Activated gamma-delta T cell treated with anti-CD3 and anti-CD28 coated beads, Interleukin-2, amount 50 U/mL, for 16 hours (primary cell): ENCODE measurements around the gene OPCML.

ENCODE experiments used
- DNase-seq: peaks from one replicate; pipeline ENCODE4 v3.0.0-alpha.2; 2020; ENCODE audit warnings: low read depth

The OPCML gene

DNA sequence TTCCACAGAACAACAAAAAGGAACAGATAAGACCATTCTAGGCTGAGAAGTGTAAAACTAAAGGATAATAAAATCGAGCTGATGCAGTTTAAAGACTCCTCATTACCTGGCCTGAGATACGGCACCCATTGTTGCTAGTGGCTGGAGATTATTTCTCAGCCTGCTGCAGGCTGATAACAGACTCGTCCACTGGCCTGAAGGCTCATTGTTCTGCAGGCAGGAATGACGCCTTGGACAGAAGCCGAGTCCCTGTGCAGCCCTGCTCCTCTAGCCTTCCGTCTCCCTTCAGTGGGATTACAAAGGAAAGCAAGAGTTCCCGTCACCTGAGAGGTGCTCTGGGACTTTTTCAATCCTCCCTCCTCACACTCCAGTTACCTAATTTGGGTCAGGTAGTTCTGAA lies 1065.3 kb downstream of the OPCML start:
- DNase-seq, result no peak

GRCh38 chr11:132464939-132465338 lies 1067.4 kb downstream of the OPCML start:
- DNase-seq, result no peak

DNA sequence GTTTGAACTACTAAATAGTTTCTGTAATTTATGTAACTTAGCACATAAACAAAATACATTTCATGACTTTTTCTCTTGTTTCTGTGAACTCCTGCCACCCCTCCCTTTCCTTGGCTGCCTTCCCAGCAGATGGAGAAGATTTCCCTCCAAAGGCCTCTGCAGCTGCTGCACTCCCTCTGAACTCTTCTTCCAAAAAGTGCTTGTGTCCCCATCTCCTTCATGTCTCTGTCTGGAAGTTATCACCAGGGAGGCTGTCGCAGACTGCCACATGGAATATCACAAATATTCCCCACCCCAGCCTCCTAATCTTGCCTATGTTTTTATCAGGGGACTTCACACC lies 1068.3 kb downstream of the OPCML start:
- no peak for DNase-seq

- DNase-seq, result no peak
Observed at GRCh38 chr11:132463295-132464002, 1068.9 kb downstream of the OPCML start.

DNA sequence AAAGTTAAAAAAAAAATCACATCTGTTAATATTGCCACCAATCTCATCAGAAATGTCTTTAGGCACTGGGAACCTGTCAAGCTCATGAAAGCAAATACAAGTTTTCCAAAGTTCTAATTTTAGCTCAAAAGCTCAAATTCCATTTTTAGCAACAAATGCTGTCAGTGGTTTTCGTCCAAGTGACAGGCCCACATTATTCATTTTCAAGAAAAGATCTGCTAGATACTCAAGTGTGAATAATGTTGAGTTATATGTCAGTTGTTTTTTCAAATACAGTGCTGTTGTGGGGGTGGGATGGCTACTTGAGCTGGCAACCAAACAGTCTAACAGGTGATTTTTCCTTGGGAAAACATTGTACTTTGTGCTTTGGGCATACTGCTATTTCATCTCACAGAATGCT lies 1072.6 kb downstream of the OPCML start:
- DNase-seq, result no peak

DNA sequence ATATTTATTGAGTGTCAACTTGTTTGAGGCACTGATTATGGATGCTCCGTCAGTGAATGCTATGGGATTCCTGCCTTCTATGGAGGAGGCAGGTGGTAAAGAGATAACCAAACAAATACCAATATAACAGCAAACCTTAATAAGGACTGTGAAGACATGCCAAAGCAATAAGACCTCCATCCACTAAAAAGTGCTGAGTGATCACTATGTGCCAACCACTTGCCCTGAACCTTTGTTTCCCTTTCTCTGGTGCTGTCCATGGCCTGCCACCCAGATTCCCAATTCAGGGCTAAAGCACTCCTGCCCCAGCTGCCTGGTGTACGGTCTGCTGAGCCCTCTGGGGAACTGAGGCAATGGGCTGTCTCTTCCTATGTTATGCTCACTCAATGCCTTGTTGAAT lies 1074.9 kb downstream of the OPCML start:
- DNase-seq, result no peak

DNA sequence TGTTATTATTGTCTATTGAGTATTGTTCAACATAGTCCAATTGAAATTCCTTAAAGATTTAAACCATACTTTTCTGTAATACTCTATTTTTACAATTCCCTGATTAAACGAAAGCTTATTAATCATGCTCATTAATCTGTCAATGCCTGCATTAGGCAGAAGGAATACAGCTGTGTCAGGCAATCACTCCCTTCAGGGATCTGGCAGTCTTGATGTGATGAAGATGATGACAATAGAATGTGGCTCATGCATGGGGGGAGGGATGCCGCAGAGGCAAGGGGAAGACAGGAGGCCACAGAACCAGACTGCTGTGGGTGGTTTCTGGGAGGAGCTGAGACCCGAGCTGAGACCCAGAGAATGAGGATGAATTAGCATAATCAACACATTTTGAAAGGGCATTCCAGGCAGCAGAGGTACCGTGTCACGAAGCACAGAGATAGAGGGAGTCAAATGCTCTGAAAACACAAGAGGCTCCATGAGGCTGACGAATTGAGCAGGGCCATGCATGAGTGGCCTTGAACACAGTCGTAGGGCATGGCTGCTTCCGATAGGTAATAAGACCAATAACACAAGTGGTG lies 1075.5 kb downstream of the OPCML start:
- no peak for DNase-seq

DNA sequence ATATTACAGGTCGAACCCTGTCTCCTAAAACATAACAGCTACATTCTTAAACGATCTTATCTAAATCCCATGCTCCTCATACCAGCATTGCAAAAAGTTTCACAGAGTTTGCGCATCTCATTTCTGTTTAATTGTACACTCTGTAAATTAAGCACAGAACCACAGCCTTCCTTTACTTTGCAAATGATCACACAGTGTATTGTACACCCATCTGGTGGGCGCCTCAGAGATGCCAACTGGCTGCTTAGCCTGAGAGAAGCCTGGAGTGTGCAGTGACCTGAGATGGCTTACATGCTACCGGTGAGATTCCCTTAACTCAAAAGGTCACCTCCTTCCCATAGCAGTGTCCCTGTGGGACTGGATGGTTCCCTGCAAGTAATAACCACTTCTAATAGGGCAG lies 1077.3 kb downstream of the OPCML start:
- no peak for DNase-seq

DNA sequence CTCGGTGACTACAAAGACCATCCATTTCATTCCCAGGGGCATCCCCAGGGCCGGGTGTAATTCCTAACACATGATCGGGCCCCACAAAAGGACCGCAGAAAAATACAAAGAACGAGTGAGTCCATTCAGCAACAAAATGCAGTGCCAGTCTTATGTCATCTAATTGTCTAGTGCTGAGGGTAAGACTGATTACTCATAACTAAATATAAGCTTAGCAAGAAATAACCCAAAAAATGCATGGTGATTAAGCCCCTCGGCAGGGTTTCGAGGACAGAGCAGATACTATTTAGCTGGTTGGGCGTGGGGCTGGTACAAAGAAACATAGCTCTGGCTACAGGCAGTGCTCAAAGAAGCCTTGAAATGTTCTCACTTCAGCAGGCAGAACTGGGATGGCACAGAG lies 1078.9 kb downstream of the OPCML start:
- DNase-seq, result no peak

- DNase-seq, result no peak
Observed at GRCh38 chr11:132452616-132453015, 1079.7 kb downstream of the OPCML start.

- DNase-seq, result no peak
Observed at GRCh38 chr11:132451942-132452601, 1080.2 kb downstream of the OPCML start.

DNA sequence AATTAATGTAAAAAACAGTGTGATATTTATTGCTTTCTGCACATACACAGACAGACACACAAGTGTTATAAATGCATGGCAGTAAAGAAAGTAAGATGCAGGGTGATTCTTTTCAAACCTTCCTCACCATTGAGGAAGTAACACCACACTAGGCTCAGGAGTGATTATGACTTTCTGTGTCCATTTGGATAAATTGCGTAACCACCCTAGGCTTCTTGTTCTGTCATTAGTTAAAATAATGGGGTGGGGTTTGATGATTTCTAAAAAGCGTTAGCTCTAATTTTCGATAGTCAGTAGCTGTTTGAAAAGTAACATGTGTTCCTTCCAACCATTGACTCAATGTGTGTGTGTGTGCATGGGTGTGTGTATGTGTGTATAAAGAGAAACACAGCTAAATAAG lies 1081.7 kb downstream of the OPCML start:
- no peak for DNase-seq

DNA sequence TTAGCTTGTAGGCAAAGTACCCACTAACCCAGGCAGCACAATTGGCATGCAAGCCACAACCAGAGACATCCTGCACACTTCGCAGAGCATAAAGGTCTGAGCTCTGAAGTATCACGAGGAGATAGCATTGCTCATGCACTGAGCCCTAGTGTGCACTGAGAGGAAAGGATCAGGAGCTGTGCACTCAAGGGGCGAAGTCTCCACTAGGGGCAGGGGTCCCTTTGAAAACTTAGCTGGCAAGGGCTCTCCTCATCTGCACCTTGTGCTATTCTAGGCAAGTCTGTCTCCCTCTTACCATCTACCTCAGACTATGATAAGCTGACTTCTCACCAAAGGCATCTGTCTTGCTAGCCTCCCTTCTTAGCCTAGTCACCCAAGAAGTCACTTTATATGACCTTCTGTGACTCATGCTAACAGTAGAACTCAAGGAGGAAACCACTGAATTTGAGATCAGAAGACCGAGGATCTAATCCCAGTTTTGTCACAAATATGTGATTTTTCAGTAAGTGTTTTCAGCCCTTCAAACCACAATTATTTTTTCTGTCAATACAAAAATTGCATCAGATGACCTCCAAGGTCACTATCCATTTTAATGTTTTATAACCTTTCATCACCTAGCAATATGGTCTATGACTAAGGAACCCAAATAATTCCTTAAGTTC lies 1083.8 kb downstream of the OPCML start:
- DNase-seq, result no peak

- DNase-seq, result no peak
Observed at GRCh38 chr11:132447761-132448160, 1084.5 kb downstream of the OPCML start.

GRCh38 chr11:132445859-132446291 lies 1086.4 kb downstream of the OPCML start:
- DNase-seq, result no peak

DNA sequence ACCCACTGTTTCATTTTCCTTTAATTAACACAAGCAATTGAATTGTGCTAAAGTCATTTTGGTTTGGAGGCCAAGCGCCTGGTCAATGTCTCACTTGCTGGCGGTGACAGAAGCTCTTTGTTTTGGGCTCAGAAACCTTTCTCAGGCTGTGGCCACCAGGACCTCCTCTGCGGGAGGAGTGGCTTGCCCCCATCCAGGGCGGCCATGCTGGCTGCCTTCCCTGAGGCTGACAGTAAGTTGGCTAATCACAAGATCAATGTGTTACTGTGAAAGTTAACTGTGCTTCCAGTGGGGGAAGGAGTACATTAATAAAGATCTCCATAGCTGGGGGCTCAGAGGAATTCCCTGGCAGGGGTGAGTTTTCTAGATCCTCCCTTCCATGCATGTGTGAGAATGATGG lies 1087.4 kb downstream of the OPCML start:
- no peak for DNase-seq

DNA sequence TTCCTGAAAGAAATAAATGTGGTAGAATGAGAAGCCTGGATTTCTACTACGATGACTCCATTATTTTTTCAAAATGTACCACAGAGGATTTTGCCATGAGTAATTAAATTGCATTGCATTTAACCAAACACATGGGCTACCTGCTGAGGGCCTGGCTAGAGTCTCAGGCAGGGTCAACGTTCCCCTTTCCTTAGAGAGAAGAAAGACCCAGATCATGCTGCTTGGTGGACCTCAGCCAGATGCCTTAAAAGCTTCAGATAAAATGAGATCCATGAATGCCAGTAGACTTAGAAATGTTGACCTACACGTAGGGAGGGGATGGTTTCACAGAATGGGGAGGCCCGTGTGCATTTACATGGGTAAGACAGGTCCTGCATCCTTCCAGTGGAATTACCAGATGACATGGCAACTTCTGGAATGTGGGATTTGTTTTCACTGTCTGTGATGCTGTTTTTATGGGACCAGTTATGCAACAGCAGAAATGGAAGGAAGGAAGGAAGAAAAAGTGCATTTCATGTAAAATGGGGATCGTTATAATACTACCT lies 1092.5 kb downstream of the OPCML start:
- DNase-seq, result no peak

GRCh38 chr11:132438418-132438817 lies 1093.9 kb downstream of the OPCML start:
- DNase-seq, result no peak

DNA sequence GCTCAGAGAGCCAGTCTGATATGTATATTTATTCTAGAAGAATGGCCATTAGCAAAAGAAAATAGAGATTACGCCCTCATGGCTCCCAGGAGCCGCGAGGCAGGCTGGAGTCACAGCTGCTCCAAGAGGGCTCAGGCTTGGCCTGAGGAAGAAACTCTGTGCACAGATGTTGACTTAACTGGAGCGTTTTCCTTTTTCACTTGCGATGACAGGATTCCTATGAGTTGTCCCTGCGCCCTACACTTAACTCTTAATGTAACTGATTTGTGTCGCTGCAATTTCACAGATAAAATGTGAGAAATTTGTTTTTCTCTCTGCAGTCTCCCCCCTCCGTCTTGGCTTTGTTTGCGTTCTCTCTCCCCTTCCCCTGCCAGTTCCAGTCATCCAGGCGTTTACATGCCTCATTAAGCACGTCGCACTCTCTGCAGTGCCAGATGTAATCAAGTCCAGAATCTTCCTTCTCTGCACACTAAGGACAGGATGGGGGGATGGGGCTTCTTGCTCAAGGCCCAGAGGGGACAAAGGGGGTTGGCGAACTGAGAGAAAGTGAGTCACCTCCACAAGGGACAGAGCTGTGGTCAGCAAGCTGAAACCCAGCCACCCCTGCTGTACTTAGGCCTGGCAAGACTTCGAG lies 1101.8 kb downstream of the OPCML start:
- no peak for DNase-seq

- DNase-seq, result no peak
Observed at GRCh38 chr11:132429685-132430084, 1102.6 kb downstream of the OPCML start.

DNA sequence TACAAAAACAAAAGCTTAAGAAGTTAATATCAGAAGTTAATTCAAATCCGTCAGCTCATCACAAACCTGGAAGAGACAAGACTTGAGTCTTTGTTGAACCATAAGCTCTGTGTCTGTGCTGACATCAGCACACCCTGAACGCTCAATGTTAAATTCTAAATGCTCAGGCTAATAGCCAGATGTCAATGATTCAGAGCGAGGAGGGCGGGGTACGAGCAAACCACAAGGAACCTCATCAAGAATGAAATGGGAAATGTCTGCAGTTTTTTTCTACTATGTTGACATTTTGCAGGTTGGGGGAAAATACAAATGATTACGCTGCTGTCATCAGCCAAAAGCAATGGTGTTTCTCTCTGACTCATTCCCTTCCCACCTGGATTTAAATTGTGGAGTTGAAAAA lies 1104.7 kb downstream of the OPCML start:
- DNase-seq, result no peak

DNA sequence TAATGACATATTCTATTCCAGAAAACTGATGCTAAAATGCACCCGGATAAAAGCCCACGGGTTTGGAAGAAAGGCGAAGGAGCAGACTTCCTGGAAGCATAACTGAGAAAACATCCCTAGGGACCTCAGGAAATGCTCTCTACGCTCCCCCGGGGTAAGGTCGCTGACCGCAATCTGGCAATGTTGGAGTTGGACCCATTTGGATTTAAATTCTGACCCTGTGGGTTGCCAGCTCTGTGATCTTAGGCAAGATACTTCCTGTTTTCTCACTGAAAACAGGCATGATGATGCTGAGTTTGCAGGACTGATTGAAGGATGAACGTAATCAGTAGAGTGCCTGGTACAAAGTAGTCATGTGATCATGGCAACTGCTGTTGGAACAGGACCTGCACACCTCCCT lies 1107.9 kb downstream of the OPCML start:
- DNase-seq, result no peak
